Measurements from ENCODE around the gene C2orf49.

DNA sequence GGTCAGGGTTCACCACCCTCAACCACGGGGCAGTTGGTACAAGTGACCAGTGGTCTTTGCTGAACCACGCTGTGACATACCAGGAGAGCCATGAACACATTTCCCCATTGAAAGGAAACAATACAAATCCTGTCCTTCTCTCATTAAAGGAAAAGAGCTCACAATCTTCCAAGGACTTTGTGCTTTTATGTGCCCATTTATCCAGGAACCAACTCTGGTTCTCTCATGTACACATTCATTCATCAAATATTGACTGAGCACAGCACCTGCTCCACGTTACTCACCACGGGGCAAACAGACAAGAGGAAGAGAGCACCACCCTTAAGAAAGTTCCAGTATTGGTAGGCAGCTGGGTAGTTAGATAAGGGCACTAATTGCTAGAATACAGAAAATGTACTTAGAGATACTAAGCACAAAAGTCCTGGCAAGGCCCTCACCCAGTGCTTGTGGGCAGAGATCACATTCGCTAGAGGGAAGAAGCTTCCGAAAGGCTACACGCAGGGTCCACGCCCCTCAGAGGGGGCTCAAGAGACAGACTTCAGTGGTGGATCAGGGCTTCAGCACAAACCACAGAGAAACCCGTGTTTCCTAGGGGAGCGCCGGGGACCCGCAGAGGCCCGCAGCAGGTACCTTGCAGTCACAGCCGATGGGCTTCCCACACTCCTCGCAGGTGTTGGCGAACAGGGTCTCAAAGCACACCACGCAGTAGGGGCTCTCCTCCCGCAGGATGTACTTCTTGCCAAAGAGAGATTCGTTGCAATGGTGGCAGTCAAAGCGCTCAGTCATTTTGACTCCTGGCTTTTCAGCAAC is 48.6 kb downstream of the C2orf49 start:
- no peak for TF ChIP-seq SUZ12 (IDR thresholded peaks at IDR 0.05)
- no peak for TF ChIP-seq SP1 (IDR thresholded peaks at IDR 0.05)
- no peak for TF ChIP-seq L3MBTL2 (conservative IDR thresholded peaks at IDR 0.05)
- no peak for TF ChIP-seq CTBP1 (IDR thresholded peaks at IDR 0.05; ENCODE audit: borderline replicate concordance)
- TF ChIP-seq HDGF (IDR thresholded peaks at IDR 0.05; ENCODE audit: borderline replicate concordance), result no peak
- no peak for TF ChIP-seq NFRKB (IDR thresholded peaks at IDR 0.05)
- TF ChIP-seq FOXA1 (IDR thresholded peaks at IDR 0.05), result no peak
- TF ChIP-seq FOXK2 (IDR thresholded peaks at IDR 0.05), result no peak
- no peak for TF ChIP-seq BHLHE40 (IDR thresholded peaks at IDR 0.05; ENCODE audit: borderline replicate concordance)
- no peak for TF ChIP-seq TARDBP (IDR thresholded peaks at IDR 0.05)
- no peak for TF ChIP-seq ARNT (IDR thresholded peaks at IDR 0.05)
- no peak for TF ChIP-seq ZNF384 (IDR thresholded peaks at IDR 0.05)

All from HEK293T (cell line).